Endothelial cell of umbilical vein (primary cell): ENCODE results near the gene HOXD10.

ENCODE experiments used
- CTCF ChIP-seq, 2 donors: IDR thresholded peaks; 1 replicate in 1 of 2; 2 replicates in 1 of 2; pipeline ENCODE4 v1.5.1; 2011; ENCODE audit warnings: low read length in 2 of 2, mild to moderate bottlenecking in 2 of 2, moderate library complexity in 2 of 2, control low read depth in 1 of 2, inconsistent platforms in 1 of 2, low read depth in 1 of 2; ENCODE audit not compliant: insufficient read depth in 1 of 2; ENCODE audit errors: extremely low read depth in 1 of 2
- EZH2 ChIP-seq: IDR thresholded peaks from 2 replicates; pipeline ENCODE4 v1.6.1; 2012; ENCODE audit warnings: borderline replicate concordance, low read depth, mild to moderate bottlenecking, moderate library complexity, low read length, inconsistent platforms; ENCODE audit not compliant: severe bottlenecking
- FOS ChIP-seq: IDR thresholded peaks from 2 replicates; pipeline ENCODE4 v1.6.1; 2011; ENCODE audit warnings: mild to moderate bottlenecking, low read length, moderate library complexity, borderline replicate concordance; ENCODE audit not compliant: insufficient read depth
- MAX ChIP-seq: IDR thresholded peaks from 2 replicates; pipeline ENCODE4 v1.6.1; 2011; ENCODE audit not compliant: insufficient read depth, insufficient read length
- POLR2A ChIP-seq: IDR thresholded peaks from 2 replicates; pipeline ENCODE4 v1.6.1; 2012; ENCODE audit warnings: low read depth, mild to moderate bottlenecking, control low read depth, low read length
- POLR2AphosphoS5 ChIP-seq: IDR thresholded peaks from 2 replicates; pipeline ENCODE4 v1.6.1; 2012; ENCODE audit warnings: low read depth, mild to moderate bottlenecking, control low read depth, low read length, moderate library complexity; ENCODE audit not compliant: insufficient read depth

GRCh38 chr2:176101216-176101830, 15.3 kb upstream of the HOXD10 start:
- TF ChIP-seq CTCF (IDR thresholded peaks at IDR 0.05; ENCODE audit: extremely low read depth in 1 of 2, insufficient read depth in 1 of 2, low read depth in 1 of 2, low read length in 2 of 2): no peak
- no peak for TF ChIP-seq POLR2AphosphoS5
- no peak for TF ChIP-seq MAX
- no peak for TF ChIP-seq EZH2
- TF ChIP-seq FOS: no peak
- TF ChIP-seq POLR2A: no peak
